PC-3 (cell line): ENCODE results near the gene SLC5A5. TPM values are rescaled to one million over a fixed set of nuclear protein-coding genes. Genes with fewer than 3 reads are reported as not detected.

Experiments used
- ATAC-seq: fragments of 200-7000 bp; cut with Tn5 transposase; 2 replicates; pipeline ENCODE4 v1.9.1; 2020; ENCODE audit warnings: mild to moderate bottlenecking, moderate library complexity
- BruUV-seq: library from RNA; stranded (reverse); fragments of 400-500 nt; replicated peaks from 2 replicates; lab custom pipeline; 2021; lab: Mats Ljungman, UMichigan
- CTCF ChIA-PET: fragments of 300-600 bp; sonication (Branson Sonifier 250); formaldehyde crosslinking; loops from one replicate; lab custom pipeline; 2022; ENCODE audit warnings: antibody characterized with exemption; lab: Charles Lee
- POLR2A ChIA-PET: fragments of 300-600 bp; sonication (Branson Sonifier 250); formaldehyde crosslinking; loops from one replicate; lab custom pipeline; 2022; ENCODE audit warnings: antibody characterized with exemption; ENCODE audit not compliant: unreplicated experiment; lab: Charles Lee
- DNase-seq: peaks from one replicate; pipeline ENCODE4 v3.0.0-alpha.2; 2015
- H2AFZ ChIP-seq: fragments of 300-600 bp; sonication (generic); 2 replicates; pipeline ENCODE4 v1.6.0; 2016; ENCODE audit warnings: antibody characterized with exemption, low read length
- H3F3A ChIP-seq: fragments of 300-600 bp; sonication (generic); one replicate; pipeline ENCODE4 v1.6.0; 2017; ENCODE audit warnings: antibody characterized with exemption, low read length, control low read depth, mild to moderate bottlenecking; ENCODE audit not compliant: unreplicated experiment
- H3K27ac ChIP-seq: fragments of 300-600 bp; sonication (generic); 2 replicates; pipeline ENCODE4 v1.5.1; 2016; ENCODE audit warnings: mild to moderate bottlenecking, low read length
- H3K27me3 ChIP-seq: fragments of 300-600 bp; sonication (generic); 2 replicates; pipeline ENCODE4 v1.6.1; 2016; ENCODE audit warnings: low read length, mixed read lengths
- H3K36me3 ChIP-seq: fragments of 300-600 bp; sonication (generic); 2 replicates; pipeline ENCODE4 v1.6.1; 2016; ENCODE audit warnings: low read depth, mixed run types, low read length, mixed read lengths
- H3K4me1 ChIP-seq: fragments of 300-600 bp; sonication (generic); 2 replicates; pipeline ENCODE4 v1.5.1; 2016; ENCODE audit warnings: low read length; ENCODE audit not compliant: insufficient read depth
- H3K4me2 ChIP-seq: fragments of 300-600 bp; sonication (generic); 2 replicates; pipeline ENCODE4 v1.6.0; 2016; ENCODE audit warnings: low read length
- H3K4me3 ChIP-seq: fragments of 300-600 bp; sonication (generic); 2 replicates; pipeline ENCODE4 v1.5.1; 2016; ENCODE audit warnings: mild to moderate bottlenecking, low read length, mixed read lengths
- H3K79me2 ChIP-seq: fragments of 300-600 bp; sonication (generic); 2 replicates; pipeline ENCODE4 v1.6.1; 2017; ENCODE audit warnings: low read length, mixed read lengths
- H3K9ac ChIP-seq: fragments of 300-600 bp; sonication (generic); 2 replicates; pipeline ENCODE4 v1.6.0; 2016; ENCODE audit warnings: mild to moderate bottlenecking, low read length
- H3K9me2 ChIP-seq: fragments of 300-600 bp; sonication (generic); replicated peaks from 2 replicates; pipeline ENCODE4 v1.6.1; 2016; ENCODE audit warnings: mixed run types, low read length, mixed read lengths
- H3K9me3 ChIP-seq: fragments of 300-600 bp; sonication (generic); 2 replicates; pipeline ENCODE4 v1.6.1; 2016; ENCODE audit warnings: low read length, mixed read lengths
- H4K20me1 ChIP-seq: fragments of 300-600 bp; sonication (generic); 2 replicates; pipeline ENCODE4 v1.6.1; 2016; ENCODE audit warnings: low read length, mixed read lengths
- EZH2 ChIP-seq: fragments of 300-600 bp; sonication (generic); IDR thresholded peaks from one replicate; pipeline ENCODE4 v1.6.1; 2017; ENCODE audit warnings: antibody characterized with exemption, mild to moderate bottlenecking, low read length; ENCODE audit not compliant: unreplicated experiment
- EZH2phosphoT487 ChIP-seq: fragments of 300-600 bp; sonication (generic); IDR thresholded peaks from 2 replicates; pipeline ENCODE4 v1.6.1; 2018; ENCODE audit warnings: mild to moderate bottlenecking, antibody characterized with exemption, low read length, borderline replicate concordance
- intact Hi-C: fragments of 100-400 bp; cut with micrococcal nuclease; formaldehyde crosslinking; loops from 2 replicates; pipeline ENCODE4 v1.9.0; 2023
- total RNA-seq: library from RNA; depleted of rRNA; stranded (reverse); fragments of >200 nt; gene quantifications from 2 replicates; pipeline ENCODE4 v1.2.3, GENCODE V29; 2014
- TF ChIP-seq, protein P1 (sequence below): fragments of 300-600 bp; sonication (generic); conservative IDR thresholded peaks from 2 replicates; pipeline ENCODE4 v1.5.1; 2017; ENCODE audit warnings: antibody characterized with exemption, low read depth, mild to moderate bottlenecking, low read length

The SLC5A5 gene
- total RNA-seq, 1 experiment from 2014 or later = not detected

- Histone ChIP-seq H3K9ac (no peak overlapping the region), H3K27ac (no peak overlapping the region), H3K9me3 (no peaks in the 10 kb centered on the region), H3F3A (no peaks in the 10 kb centered on the region), H3K4me2 (no peak overlapping the region), H3K4me3 (no peak overlapping the region), H4K20me1 (no peaks in the 10 kb centered on the region), H3K4me1 (peaks cover 19% of the 10 kb centered on the region), H3K27me3 (no peaks in the 10 kb centered on the region), H3K9me2 (no peaks in the 10 kb centered on the region), H3K36me3 (no peaks in the 10 kb centered on the region), H3K79me2 (peaks cover 14% of the 10 kb centered on the region), H2AFZ (no peak overlapping the region)
- BruUV-seq = no TSS peak
- DNase-seq (no peak), ATAC-seq (no peak)
- intact Hi-C loops = loop anchor here (5.0 kb wide), 1 partner anchor 223 kb away; no protein-coding TSS in a partner anchor
- POLR2A ChIA-PET = no interaction called here
- CTCF ChIA-PET = no interaction called here
- TF ChIP-seq EZH2phosphoT487 (no peak), EZH2 (no peak)
- TF ChIP-seq, protein P1, sequence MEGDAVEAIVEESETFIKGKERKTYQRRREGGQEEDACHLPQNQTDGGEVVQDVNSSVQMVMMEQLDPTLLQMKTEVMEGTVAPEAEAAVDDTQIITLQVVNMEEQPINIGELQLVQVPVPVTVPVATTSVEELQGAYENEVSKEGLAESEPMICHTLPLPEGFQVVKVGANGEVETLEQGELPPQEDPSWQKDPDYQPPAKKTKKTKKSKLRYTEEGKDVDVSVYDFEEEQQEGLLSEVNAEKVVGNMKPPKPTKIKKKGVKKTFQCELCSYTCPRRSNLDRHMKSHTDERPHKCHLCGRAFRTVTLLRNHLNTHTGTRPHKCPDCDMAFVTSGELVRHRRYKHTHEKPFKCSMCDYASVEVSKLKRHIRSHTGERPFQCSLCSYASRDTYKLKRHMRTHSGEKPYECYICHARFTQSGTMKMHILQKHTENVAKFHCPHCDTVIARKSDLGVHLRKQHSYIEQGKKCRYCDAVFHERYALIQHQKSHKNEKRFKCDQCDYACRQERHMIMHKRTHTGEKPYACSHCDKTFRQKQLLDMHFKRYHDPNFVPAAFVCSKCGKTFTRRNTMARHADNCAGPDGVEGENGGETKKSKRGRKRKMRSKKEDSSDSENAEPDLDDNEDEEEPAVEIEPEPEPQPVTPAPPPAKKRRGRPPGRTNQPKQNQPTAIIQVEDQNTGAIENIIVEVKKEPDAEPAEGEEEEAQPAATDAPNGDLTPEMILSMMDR = no peak
Observed at GRCh38 chr19:17840019-17840418, 31.7 kb upstream of the SLC5A5 start.

DNA sequence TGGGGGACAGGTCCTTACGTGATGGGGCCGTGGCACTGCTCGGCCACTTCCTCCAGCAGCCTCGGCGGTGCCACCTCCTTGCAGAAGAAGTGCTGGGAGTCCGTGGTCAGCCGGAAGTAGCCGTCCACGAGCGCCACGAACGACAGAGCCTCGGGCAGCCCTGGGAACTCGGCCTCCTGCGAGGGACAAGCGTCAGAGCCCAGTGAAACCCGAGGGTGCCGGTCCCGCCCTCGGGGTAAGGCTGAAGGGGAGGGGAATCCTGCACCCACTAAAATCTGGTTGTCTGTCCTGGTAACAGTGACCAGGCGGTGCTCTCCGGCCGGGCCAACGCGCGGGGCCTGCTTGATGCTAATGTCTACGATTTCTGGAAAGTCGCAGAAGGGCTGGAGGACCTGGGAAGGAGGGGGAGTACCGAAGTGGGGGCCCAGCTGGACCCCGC lies 30.4 kb upstream of the SLC5A5 start:
- H3K27me3 ChIP-seq = no peaks in the 10 kb centered on the region
- no peaks in the 10 kb centered on the region for H3K36me3 ChIP-seq
- BruUV-seq = TSS peak; percentile 80
- peak overlapping the region; percentile 83 for H2AFZ ChIP-seq
- H3K9me3 ChIP-seq = no peaks in the 10 kb centered on the region
- CTCF ChIA-PET = interaction anchor here (1.1 kb wide), 2 partner anchors 11 to 18 kb away, joined by 3 to 9 read pairs; partner anchors contain the start of gene RPL18A
- ATAC-seq (peak; percentile 55), DNase-seq (no peak)
- H3K9ac ChIP-seq = peak overlapping the region; percentile 23
- H3K4me1 ChIP-seq = peaks cover 19% of the 10 kb centered on the region
- peak overlapping the region; percentile 99 for H3K4me2 ChIP-seq
- H4K20me1 ChIP-seq = no peaks in the 10 kb centered on the region
- no peaks in the 10 kb centered on the region for H3K9me2 ChIP-seq
- peak overlapping the region; percentile 76 for H3K4me3 ChIP-seq
- no peaks in the 10 kb centered on the region for H3F3A ChIP-seq
- intact Hi-C loops = loop anchor here (1.0 to 5.0 kb wide), 3 partner anchors 10 to 224 kb away; no protein-coding TSS in a partner anchor
- TF ChIP-seq EZH2 (no peak), EZH2phosphoT487 (no peak)
- TF ChIP-seq, protein P1 = no peak
- POLR2A ChIA-PET = interaction anchor here (0.6 to 1.7 kb wide), 3 partner anchors 9 to 18 kb away, joined by 5 to 28 read pairs (median 6); partner anchors contain the start of gene RPL18A
- H3K79me2 ChIP-seq = peaks cover 14% of the 10 kb centered on the region
- no peak overlapping the region for H3K27ac ChIP-seq
